HG02798 (cell line): ENCODE data around the gene TNIP3.
"Not testable (repeated sequence)": the region's sequence is repeated elsewhere in the genome, so short reads cannot be mapped to it uniquely, and the experiment has no call there.

Experiments used
- ATAC-seq: cut with Tn5 transposase; IDR thresholded peaks from one replicate; pipeline ENCODE4 v1.9.1; 2021; ENCODE audit warnings: mild to moderate bottlenecking; ENCODE audit not compliant: unreplicated experiment, poor library complexity

The TNIP3 gene

GRCh38 chr4:121180558-121180957 lies 16.4 kb upstream of the TNIP3 start:
- ATAC-seq, result no peak

- no peak for ATAC-seq
Measured at GRCh38 chr4:121177246-121178137, 13.4 kb upstream of the TNIP3 start.

GRCh38 chr4:121176082-121176934 lies 12.2 kb upstream of the TNIP3 start:
- no peak for ATAC-seq

GRCh38 chr4:121171477-121171876 lies 7.4 kb upstream of the TNIP3 start:
- ATAC-seq, result not testable (repeated sequence)

- peak; percentile 81 for ATAC-seq
Measured at GRCh38 chr4:121168446-121169281, 4.5 kb upstream of the TNIP3 start.

- ATAC-seq, result no peak
Measured at GRCh38 chr4:121166976-121167375, 2.9 kb upstream of the TNIP3 start.

- ATAC-seq, result no peak
Measured at GRCh38 chr4:121165206-121165605, 1.1 kb upstream of the TNIP3 start.

GRCh38 chr4:121156822-121157769 lies 7.0 kb downstream of the TNIP3 start:
- ATAC-seq, result no peak

- no peak for ATAC-seq
Measured at GRCh38 chr4:121155893-121156292, 8.2 kb downstream of the TNIP3 start.

GRCh38 chr4:121154103-121154515 lies 10.0 kb downstream of the TNIP3 start:
- ATAC-seq, result peak; percentile 43

GRCh38 chr4:121151942-121152341 lies 12.2 kb downstream of the TNIP3 start:
- ATAC-seq, result no peak

GRCh38 chr4:121150486-121150885 lies 13.6 kb downstream of the TNIP3 start:
- ATAC-seq, result peak; percentile 46

GRCh38 chr4:121150003-121150402 lies 14.1 kb downstream of the TNIP3 start:
- ATAC-seq, result no peak

GRCh38 chr4:121148621-121149020 lies 15.5 kb downstream of the TNIP3 start:
- ATAC-seq, result no peak

GRCh38 chr4:121148000-121148399 lies 16.1 kb downstream of the TNIP3 start:
- no peak for ATAC-seq

- ATAC-seq, result no peak
Measured at GRCh38 chr4:121146530-121146929, 17.6 kb downstream of the TNIP3 start.

- ATAC-seq, result no peak
Measured at GRCh38 chr4:121145430-121145829, 18.7 kb downstream of the TNIP3 start.

- ATAC-seq, result no peak
Measured at GRCh38 chr4:121144021-121144420, 20.1 kb downstream of the TNIP3 start.

- no peak for ATAC-seq
Measured at GRCh38 chr4:121143131-121143530, 21.0 kb downstream of the TNIP3 start.
